ENCODE results near the gene SPAG16. TPM values are rescaled to one million over a fixed set of nuclear protein-coding genes. Genes with fewer than 3 reads are reported as not detected.

Gene SPAG16
- total and polyA plus RNA-seq, 2 donors = 32.0 to 45.0 TPM

GRCh38 chr2:213792045-213792444, 507.8 kb downstream of the SPAG16 start:
- Histone ChIP-seq H3K9me3 (ENCODE audit: control insufficient read depth in 2 of 2, insufficient read depth in 1 of 2, low read length in 1 of 2) (no peaks in the 10 kb centered on the region), H3K27me3 (ENCODE audit: control insufficient read depth in 2 of 2, insufficient read depth in 1 of 2, low read length in 1 of 2) (no peaks in the 10 kb centered on the region), H3K4me3 (ENCODE audit: low read length in 2 of 2) (no peak overlapping the region), H3K36me3 (ENCODE audit: control insufficient read depth in 2 of 2, insufficient read depth in 2 of 2, low read length in 1 of 2) (no peaks in the 10 kb centered on the region), H3K4me1 (ENCODE audit: control insufficient read depth in 2 of 2, insufficient read depth in 2 of 2, low read length in 2 of 2) (no peaks in the 10 kb centered on the region), H3K27ac (ENCODE audit: low read depth in 1 of 2, low read length in 1 of 2) (no peak overlapping the region)
- WGBS = 97% methylated on average over 3 of the region's 3 CpGs
- no peak for DNase-seq (ENCODE audit: low read depth in 6 of 9, low spot score in 9 of 9)

GRCh38 chr2:213806125-213806726, 522.0 kb downstream of the SPAG16 start:
- Histone ChIP-seq H3K36me3 (ENCODE audit: control insufficient read depth in 2 of 2, insufficient read depth in 2 of 2, low read length in 1 of 2) (no peaks in the 10 kb centered on the region), H3K4me1 (ENCODE audit: control insufficient read depth in 2 of 2, insufficient read depth in 2 of 2, low read length in 2 of 2) (no peaks in the 10 kb centered on the region), H3K27me3 (ENCODE audit: control insufficient read depth in 2 of 2, insufficient read depth in 1 of 2, low read length in 1 of 2) (no peaks in the 10 kb centered on the region), H3K9me3 (ENCODE audit: control insufficient read depth in 2 of 2, insufficient read depth in 1 of 2, low read length in 1 of 2) (no peaks in the 10 kb centered on the region), H3K27ac (ENCODE audit: low read depth in 1 of 2, low read length in 1 of 2) (no peak overlapping the region), H3K4me3 (ENCODE audit: low read length in 2 of 2) (no peak overlapping the region)
- peak in 1 of 9 donors; percentile 6 for DNase-seq (ENCODE audit: low read depth in 6 of 9, low spot score in 9 of 9)
- WGBS = 61% methylated on average over 1 of the region's 1 CpG

- Histone ChIP-seq H3K27me3 (ENCODE audit: control insufficient read depth in 2 of 2, insufficient read depth in 1 of 2, low read length in 1 of 2) (no peaks in the 10 kb centered on the region), H3K4me3 (ENCODE audit: low read length in 2 of 2) (no peak overlapping the region), H3K4me1 (ENCODE audit: control insufficient read depth in 2 of 2, insufficient read depth in 2 of 2, low read length in 2 of 2) (no peaks in the 10 kb centered on the region), H3K27ac (ENCODE audit: low read depth in 1 of 2, low read length in 1 of 2) (no peak overlapping the region), H3K36me3 (ENCODE audit: control insufficient read depth in 2 of 2, insufficient read depth in 2 of 2, low read length in 1 of 2) (no peaks in the 10 kb centered on the region), H3K9me3 (ENCODE audit: control insufficient read depth in 2 of 2, insufficient read depth in 1 of 2, low read length in 1 of 2) (no peaks in the 10 kb centered on the region)
- no peak for DNase-seq (ENCODE audit: low read depth in 6 of 9, low spot score in 9 of 9)
Measured at GRCh38 chr2:213816583-213816982, 532.3 kb downstream of the SPAG16 start.

GRCh38 chr2:213818436-213818835, 534.2 kb downstream of the SPAG16 start:
- Histone ChIP-seq H3K4me3 (ENCODE audit: low read length in 2 of 2) (no peak overlapping the region), H3K9me3 (ENCODE audit: control insufficient read depth in 2 of 2, insufficient read depth in 1 of 2, low read length in 1 of 2) (no peaks in the 10 kb centered on the region), H3K36me3 (ENCODE audit: control insufficient read depth in 2 of 2, insufficient read depth in 2 of 2, low read length in 1 of 2) (no peaks in the 10 kb centered on the region), H3K4me1 (ENCODE audit: control insufficient read depth in 2 of 2, insufficient read depth in 2 of 2, low read length in 2 of 2) (no peaks in the 10 kb centered on the region), H3K27me3 (ENCODE audit: control insufficient read depth in 2 of 2, insufficient read depth in 1 of 2, low read length in 1 of 2) (no peaks in the 10 kb centered on the region), H3K27ac (ENCODE audit: low read depth in 1 of 2, low read length in 1 of 2) (no peak overlapping the region)
- WGBS = 48% methylated on average over 1 of the region's 1 CpG
- no peak for DNase-seq (ENCODE audit: low read depth in 6 of 9, low spot score in 9 of 9)

GRCh38 chr2:213834331-213834730, 550.1 kb downstream of the SPAG16 start:
- H3K36me3 ChIP-seq (ENCODE audit: control insufficient read depth in 2 of 2, insufficient read depth in 2 of 2, low read length in 1 of 2) = no peaks in the 10 kb centered on the region
- no peak for DNase-seq (ENCODE audit: low read depth in 6 of 9, low spot score in 9 of 9)
- no peak overlapping the region for H3K4me3 ChIP-seq (ENCODE audit: low read length in 2 of 2)
- H3K27me3 ChIP-seq (ENCODE audit: control insufficient read depth in 2 of 2, insufficient read depth in 1 of 2, low read length in 1 of 2) = no peaks in the 10 kb centered on the region
- H3K9me3 ChIP-seq (ENCODE audit: control insufficient read depth in 2 of 2, insufficient read depth in 1 of 2, low read length in 1 of 2) = peaks cover 0 to 1% of the 10 kb centered on the region in 2 donors
- no peaks in the 10 kb centered on the region for H3K4me1 ChIP-seq (ENCODE audit: control insufficient read depth in 2 of 2, insufficient read depth in 2 of 2, low read length in 2 of 2)
- no peak overlapping the region for H3K27ac ChIP-seq (ENCODE audit: low read depth in 1 of 2, low read length in 1 of 2)

- Histone ChIP-seq H3K9me3 (ENCODE audit: control insufficient read depth in 2 of 2, insufficient read depth in 1 of 2, low read length in 1 of 2) (no peaks in the 10 kb centered on the region), H3K4me1 (ENCODE audit: control insufficient read depth in 2 of 2, insufficient read depth in 2 of 2, low read length in 2 of 2) (no peaks in the 10 kb centered on the region), H3K4me3 (ENCODE audit: low read length in 2 of 2) (no peak overlapping the region), H3K27me3 (ENCODE audit: control insufficient read depth in 2 of 2, insufficient read depth in 1 of 2, low read length in 1 of 2) (no peaks in the 10 kb centered on the region), H3K36me3 (ENCODE audit: control insufficient read depth in 2 of 2, insufficient read depth in 2 of 2, low read length in 1 of 2) (no peaks in the 10 kb centered on the region), H3K27ac (ENCODE audit: low read depth in 1 of 2, low read length in 1 of 2) (no peak overlapping the region)
- DNase-seq (ENCODE audit: low read depth in 6 of 9, low spot score in 9 of 9) = no peak
- 98% methylated on average over 1 of the region's 1 CpG for WGBS
Measured at GRCh38 chr2:213834746-213835145, 550.5 kb downstream of the SPAG16 start.

GRCh38 chr2:213846856-213847255, 562.6 kb downstream of the SPAG16 start:
- no peaks in the 10 kb centered on the region for H3K9me3 ChIP-seq (ENCODE audit: control insufficient read depth in 2 of 2, insufficient read depth in 1 of 2, low read length in 1 of 2)
- no peaks in the 10 kb centered on the region for H3K4me1 ChIP-seq (ENCODE audit: control insufficient read depth in 2 of 2, insufficient read depth in 2 of 2, low read length in 2 of 2)
- DNase-seq (ENCODE audit: low read depth in 6 of 9, low spot score in 9 of 9) = no peak
- no peak overlapping the region for H3K4me3 ChIP-seq (ENCODE audit: low read length in 2 of 2)
- 12% methylated on average over 1 of the region's 1 CpG for WGBS
- no peaks in the 10 kb centered on the region for H3K27me3 ChIP-seq (ENCODE audit: control insufficient read depth in 2 of 2, insufficient read depth in 1 of 2, low read length in 1 of 2)
- no peak overlapping the region for H3K27ac ChIP-seq (ENCODE audit: low read depth in 1 of 2, low read length in 1 of 2)
- H3K36me3 ChIP-seq (ENCODE audit: control insufficient read depth in 2 of 2, insufficient read depth in 2 of 2, low read length in 1 of 2) = no peaks in the 10 kb centered on the region

GRCh38 chr2:213847316-213847715, 563.1 kb downstream of the SPAG16 start:
- H3K4me1 ChIP-seq (ENCODE audit: control insufficient read depth in 2 of 2, insufficient read depth in 2 of 2, low read length in 2 of 2) = no peaks in the 10 kb centered on the region
- H3K27me3 ChIP-seq (ENCODE audit: control insufficient read depth in 2 of 2, insufficient read depth in 1 of 2, low read length in 1 of 2) = no peaks in the 10 kb centered on the region
- H3K36me3 ChIP-seq (ENCODE audit: control insufficient read depth in 2 of 2, insufficient read depth in 2 of 2, low read length in 1 of 2) = no peaks in the 10 kb centered on the region
- no peak overlapping the region for H3K4me3 ChIP-seq (ENCODE audit: low read length in 2 of 2)
- no peak for DNase-seq (ENCODE audit: low read depth in 6 of 9, low spot score in 9 of 9)
- WGBS = 90% methylated on average over 3 of the region's 3 CpGs
- H3K9me3 ChIP-seq (ENCODE audit: control insufficient read depth in 2 of 2, insufficient read depth in 1 of 2, low read length in 1 of 2) = no peaks in the 10 kb centered on the region
- no peak overlapping the region for H3K27ac ChIP-seq (ENCODE audit: low read depth in 1 of 2, low read length in 1 of 2)

- no peak overlapping the region for H3K4me3 ChIP-seq (ENCODE audit: low read length in 2 of 2)
- H3K27me3 ChIP-seq (ENCODE audit: control insufficient read depth in 2 of 2, insufficient read depth in 1 of 2, low read length in 1 of 2) = no peaks in the 10 kb centered on the region
- H3K36me3 ChIP-seq (ENCODE audit: control insufficient read depth in 2 of 2, insufficient read depth in 2 of 2, low read length in 1 of 2) = no peaks in the 10 kb centered on the region
- H3K9me3 ChIP-seq (ENCODE audit: control insufficient read depth in 2 of 2, insufficient read depth in 1 of 2, low read length in 1 of 2) = no peaks in the 10 kb centered on the region
- DNase-seq (ENCODE audit: low read depth in 6 of 9, low spot score in 9 of 9) = no peak
- H3K27ac ChIP-seq (ENCODE audit: low read depth in 1 of 2, low read length in 1 of 2) = no peak overlapping the region
- 71% methylated on average over 4 of the region's 4 CpGs for WGBS
- no peaks in the 10 kb centered on the region for H3K4me1 ChIP-seq (ENCODE audit: control insufficient read depth in 2 of 2, insufficient read depth in 2 of 2, low read length in 2 of 2)
Measured at GRCh38 chr2:213848631-213849030, 564.4 kb downstream of the SPAG16 start.

- Histone ChIP-seq H3K27me3 (ENCODE audit: control insufficient read depth in 2 of 2, insufficient read depth in 1 of 2, low read length in 1 of 2) (no peaks in the 10 kb centered on the region), H3K4me1 (ENCODE audit: control insufficient read depth in 2 of 2, insufficient read depth in 2 of 2, low read length in 2 of 2) (no peaks in the 10 kb centered on the region), H3K9me3 (ENCODE audit: control insufficient read depth in 2 of 2, insufficient read depth in 1 of 2, low read length in 1 of 2) (no peaks in the 10 kb centered on the region), H3K4me3 (ENCODE audit: low read length in 2 of 2) (no peak overlapping the region), H3K27ac (ENCODE audit: low read depth in 1 of 2, low read length in 1 of 2) (no peak overlapping the region), H3K36me3 (ENCODE audit: control insufficient read depth in 2 of 2, insufficient read depth in 2 of 2, low read length in 1 of 2) (no peaks in the 10 kb centered on the region)
- no peak for DNase-seq (ENCODE audit: low read depth in 6 of 9, low spot score in 9 of 9)
Measured at GRCh38 chr2:213861638-213862037, 577.4 kb downstream of the SPAG16 start.

All from thymus (tissue), 11 donors.